Activated CD4-positive, alpha-beta T cell treated with anti-CD3 and anti-CD28 coated beads, Interleukin-2, amount 10 ng/mL, durations not matched to agents 7 days and 5 days (primary cell): ENCODE data around the gene COG7. TPM values are rescaled to one million over a fixed set of nuclear protein-coding genes. Genes with fewer than 3 reads are reported as not detected.

Experiments
- CTCF ChIA-PET: fragments of 350-600 bp; sonication (Branson Sonifier 250); formaldehyde crosslinking; loops from one replicate; lab custom pipeline; 2021; ENCODE audit warnings: antibody characterized with exemption; lab: Charles Lee
- POLR2A ChIA-PET: fragments of 350-600 bp; sonication (Branson Sonifier 250); formaldehyde crosslinking; loops from one replicate; lab custom pipeline; 2021; ENCODE audit warnings: antibody characterized with exemption; lab: Charles Lee
- DNase-seq: peaks from one replicate; pipeline ENCODE4 v3.0.0-alpha.2; 2020
- H3K27ac Mint-ChIP-seq: one replicate; pipeline ENCODE4 v1.8.0; 2021; ENCODE audit warnings: mild to moderate bottlenecking, moderate library complexity, mixed read lengths
- H3K27me3 Mint-ChIP-seq: one replicate; pipeline ENCODE4 v1.8.0; 2021; ENCODE audit warnings: mixed read lengths
- H3K36me3 Mint-ChIP-seq: one replicate; pipeline ENCODE4 v1.8.0; 2021; ENCODE audit warnings: low read depth, mixed read lengths
- H3K4me1 Mint-ChIP-seq: one replicate; pipeline ENCODE4 v1.8.0; 2021; ENCODE audit warnings: mixed read lengths
- H3K4me3 Mint-ChIP-seq: one replicate; pipeline ENCODE4 v1.8.0; 2021; ENCODE audit warnings: mild to moderate bottlenecking, moderate library complexity, mixed read lengths
- H3K9me3 Mint-ChIP-seq: one replicate; pipeline ENCODE4 v1.8.0; 2021; ENCODE audit warnings: mixed read lengths
- total RNA-seq, 2 experiments: library from RNA; stranded (reverse); gene quantifications; one replicate each; pipeline ENCODE4 v1.2.3, GENCODE V29; 2021

Gene COG7
- total RNA-seq, 2 experiments from 2014 or later = 17.9 to 20.2 TPM

DNA sequence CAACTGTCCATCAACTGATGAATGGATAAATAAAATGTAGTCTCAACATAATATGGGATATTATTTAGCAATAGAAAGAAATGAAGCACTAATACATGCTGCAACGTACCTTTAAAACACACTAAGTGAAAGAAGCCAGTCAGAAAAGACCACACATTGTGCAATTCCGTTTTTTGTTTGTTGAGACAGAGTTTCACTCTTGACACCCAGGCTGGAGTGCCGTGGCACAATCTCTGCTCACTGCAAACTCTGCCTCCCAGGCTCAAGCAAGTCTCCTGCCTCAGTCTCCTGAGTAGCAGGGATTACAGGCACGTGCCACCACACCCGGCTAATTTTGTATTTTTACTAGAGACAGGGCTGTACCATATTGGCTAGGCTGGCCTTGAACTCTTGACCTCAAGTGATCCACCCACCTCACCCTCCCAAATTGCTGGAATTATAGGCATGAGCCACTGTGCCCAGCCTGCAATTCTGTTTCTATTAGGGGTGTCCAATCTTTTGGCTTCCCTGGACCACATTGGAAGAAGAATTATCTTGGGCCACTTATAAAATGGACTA is 110.8 kb downstream of the COG7 start:
- CTCF ChIA-PET = no interaction called here

DNA sequence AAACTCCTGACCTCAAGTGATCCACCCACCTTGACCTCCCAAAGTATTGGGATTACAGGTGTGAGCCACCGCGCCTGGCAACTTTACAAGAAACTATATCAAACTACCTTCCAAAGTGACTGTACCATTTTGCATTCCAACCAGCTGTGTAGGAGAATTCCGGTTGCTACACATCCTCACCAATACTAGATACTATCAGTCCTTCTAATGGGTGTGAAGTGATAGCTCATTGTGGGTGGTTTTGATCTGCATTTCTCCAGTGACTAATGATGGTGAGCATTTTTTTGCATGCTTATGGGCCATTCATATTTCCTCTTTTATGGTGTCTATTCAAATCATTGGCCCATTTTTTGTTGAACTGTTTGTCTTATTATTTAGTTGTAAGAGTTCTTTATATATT is 113.2 kb downstream of the COG7 start:
- ChIA-PET CTCF (no interaction called here), POLR2A (no interaction called here)
- no peaks in the 10 kb centered on the region for H3K36me3 Mint-ChIP-seq
- H3K27me3 Mint-ChIP-seq = peaks cover 15% of the 10 kb centered on the region
- H3K4me3 Mint-ChIP-seq = no peak overlapping the region
- no peaks in the 10 kb centered on the region for H3K9me3 Mint-ChIP-seq
- no peak overlapping the region for H3K27ac Mint-ChIP-seq
- DNase-seq = no peak
- no peaks in the 10 kb centered on the region for H3K4me1 Mint-ChIP-seq

More for the DNA sequence above, 110.8 kb downstream of the COG7 start:
- POLR2A ChIA-PET = no interaction called here
- Mint-ChIP-seq H3K27me3 (peaks cover 15% of the 10 kb centered on the region), H3K36me3 (no peaks in the 10 kb centered on the region), H3K4me1 (no peaks in the 10 kb centered on the region), H3K9me3 (no peaks in the 10 kb centered on the region), H3K4me3 (no peak overlapping the region), H3K27ac (no peak overlapping the region)
- no peak for DNase-seq

Other genes starting within 250 kb of the COG7 start
- gene SCNN1B, start 150.9 kb downstream of the COG7 start, total RNA-seq = not detected
- 100 to 1,000 TPM; 121 to 131 TPM for gene GGA2, start 57.3 kb upstream of the COG7 start, total RNA-seq
- gene EARS2, start 104.2 kb upstream of the COG7 start, total RNA-seq = 10 to 100 TPM; 18.1 to 18.5 TPM
- 10 to 100 TPM; 39.1 to 39.5 TPM for gene UBFD1, start 104.5 kb upstream of the COG7 start, total RNA-seq
- 10 to 100 TPM; 57.8 to 82.6 TPM for gene NDUFAB1, start 143.1 kb upstream of the COG7 start, total RNA-seq
- gene PALB2, start 188.1 kb upstream of the COG7 start, total RNA-seq = 10 to 100 TPM; 19.2 to 21.6 TPM
- 10 to 100 TPM; 74.2 to 75.2 TPM for gene DCTN5, start 188.3 kb upstream of the COG7 start, total RNA-seq
- gene PLK1, start 225.7 kb upstream of the COG7 start, total RNA-seq = 100 to 1,000 TPM; 121 to 134 TPM